Measurements from ENCODE around the gene MRPL11. TPM values are rescaled to one million over a fixed set of nuclear protein-coding genes. Genes with fewer than 3 reads are reported as not detected.
A peak's percentile ranks its signal among the peaks of the same experiment; 100 is the strongest.
"Not testable (repeated sequence)": the region's sequence is repeated elsewhere in the genome, so short reads cannot be mapped to it uniquely, and the experiment has no call there.

Gene MRPL11
- total and polyA plus RNA-seq, 10 donors: 25.5 to 87.1 (median 37.3) TPM

GRCh38 chr11:66448523-66448922, 9.9 kb upstream of the MRPL11 start:
- no peak for DNase-seq
- intact Hi-C loops (cut with DNase I; ENCODE audit: low total_unique reads): no loop called here
- H3K36me3 ChIP-seq: no peaks in the 10 kb centered on the region
- H3K9me3 ChIP-seq: peaks cover 0 to 12% (median 9%) of the 10 kb centered on the region in 8 donors
- no peak overlapping the region for H3K27ac ChIP-seq
- H3K4me1 ChIP-seq: no peaks in the 10 kb centered on the region
- 73 to 86% (median 78%) methylated on average over 4 of the region's 4 CpGs for WGBS, 5 donors
- H3K4me3 ChIP-seq: no peak overlapping the region
- H3K27me3 ChIP-seq (replicated peaks in 1 of 7): no peaks in the 10 kb centered on the region
- TF ChIP-seq POLR2AphosphoS5 (IDR thresholded peaks at IDR 0.05): no peak
- TF ChIP-seq POLR2A (IDR thresholded peaks at IDR 0.05): no peak
- no peak for TF ChIP-seq CTCF (IDR thresholded peaks at IDR 0.05 in 8 of 11, conservative IDR thresholded peaks at IDR 0.05 in 3 of 11)

GRCh38 chr11:66447012-66447411, 8.4 kb upstream of the MRPL11 start:
- TF ChIP-seq CTCF (IDR thresholded peaks at IDR 0.05 in 8 of 11, conservative IDR thresholded peaks at IDR 0.05 in 3 of 11): no peak
- TF ChIP-seq POLR2AphosphoS5 (IDR thresholded peaks at IDR 0.05): no peak
- TF ChIP-seq POLR2A (IDR thresholded peaks at IDR 0.05): no peak
- Histone ChIP-seq H3K4me3 (no peak overlapping the region), H3K36me3 (no peaks in the 10 kb centered on the region), H3K27me3 (replicated peaks in 1 of 7) (no peaks in the 10 kb centered on the region), H3K9me3 (peaks cover 0 to 25% (median 19%) of the 10 kb centered on the region in 8 donors), H3K27ac (no peak overlapping the region), H3K4me1 (no peaks in the 10 kb centered on the region)
- DNase-seq: no peak
- intact Hi-C loops (cut with DNase I; ENCODE audit: low total_unique reads): no loop called here

GRCh38 chr11:66443602-66444001, 5.0 kb upstream of the MRPL11 start:
- DNase-seq: no peak
- Histone ChIP-seq H3K27me3 (replicated peaks in 1 of 7) (peaks cover 0 to 4% (median 0%) of the 10 kb centered on the region in 7 donors), H3K4me3 (no peak overlapping the region), H3K27ac (peak overlapping the region in 4 of 8 donors; percentile 44 to 65 (median 52)), H3K36me3 (no peaks in the 10 kb centered on the region), H3K9me3 (peaks cover 0 to 25% (median 19%) of the 10 kb centered on the region in 8 donors), H3K4me1 (peaks cover 0 to 4% (median 0%) of the 10 kb centered on the region in 6 donors)
- WGBS, 5 donors: 48 to 84% (median 64%) methylated on average over 4 of the region's 4 CpGs
- intact Hi-C loops (cut with DNase I; ENCODE audit: low total_unique reads): no loop called here
- TF ChIP-seq POLR2A (IDR thresholded peaks at IDR 0.05) (no peak), POLR2AphosphoS5 (IDR thresholded peaks at IDR 0.05) (no peak), CTCF (IDR thresholded peaks at IDR 0.05 in 8 of 11, conservative IDR thresholded peaks at IDR 0.05 in 3 of 11) (no peak)

GRCh38 chr11:66440940-66441282, 2.3 kb upstream of the MRPL11 start:
- 91 to 95% (median 92%) methylated on average over 16 to 27 of the region's 27 CpGs for WGBS, 5 donors

GRCh38 chr11:66440101-66440939, 1.7 kb upstream of the MRPL11 start:
- H3K4me3 ChIP-seq; DNase-seq; H3K27me3 ChIP-seq (replicated peaks in 1 of 7); H3K27ac ChIP-seq; intact Hi-C loops (cut with DNase I; ENCODE audit: low total_unique reads): not testable (repeated sequence)
- Histone ChIP-seq H3K36me3 (peaks cover 0 to 20% (median 14%) of the 10 kb centered on the region in 6 donors), H3K4me1 (peaks cover 6 to 20% (median 11%) of the 10 kb centered on the region in 6 donors), H3K9me3 (peaks cover 0 to 25% (median 19%) of the 10 kb centered on the region in 8 donors)
- 88 to 93% (median 90%) methylated on average over 17 to 29 of the region's 29 CpGs for WGBS, 5 donors

More at GRCh38 chr11:66440940-66441282, 2.3 kb upstream of the MRPL11 start:
- Histone ChIP-seq H3K4me1 (peaks cover 6 to 20% (median 11%) of the 10 kb centered on the region in 6 donors), H3K9me3 (peaks cover 0 to 25% (median 19%) of the 10 kb centered on the region in 8 donors), H3K36me3 (peaks cover 0 to 14% (median 8%) of the 10 kb centered on the region in 6 donors)
- DNase-seq; H3K27ac ChIP-seq; H3K4me3 ChIP-seq; H3K27me3 ChIP-seq (replicated peaks in 1 of 7); intact Hi-C loops (cut with DNase I; ENCODE audit: low total_unique reads): not testable (repeated sequence)

All from spleen (tissue), 11 donors.